ENCODE results near the gene PCSK9. TPM values are rescaled to one million over a fixed set of nuclear protein-coding genes. Genes with fewer than 3 reads are reported as not detected.
"Not testable (repeated sequence)": the region's sequence is repeated elsewhere in the genome, so short reads cannot be mapped to it uniquely, and the experiment has no call there.

The PCSK9 gene
- total RNA-seq, 1 donor from 2014 or later = 4.1 TPM

DNA sequence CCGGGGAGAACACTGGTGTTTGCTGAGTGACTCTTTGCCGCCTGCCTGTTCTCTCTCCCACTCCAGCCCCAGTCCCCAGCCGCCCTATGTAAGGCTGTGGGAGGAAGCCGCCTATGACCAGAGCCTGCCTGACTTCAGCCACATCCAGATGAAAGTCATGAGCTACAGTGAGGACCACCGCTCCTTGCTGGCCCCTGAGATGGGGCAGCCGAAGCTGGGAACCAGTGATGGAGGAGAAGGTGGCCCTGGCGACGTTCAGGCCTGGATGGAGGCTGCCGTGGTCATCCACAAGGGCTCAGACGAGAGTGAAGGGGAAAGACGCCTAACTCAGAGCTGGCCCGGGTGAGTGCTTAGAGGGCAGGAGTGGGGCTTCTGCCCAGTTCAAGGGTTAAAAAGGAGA, 32.4 kb upstream of the PCSK9 start:
- FAIRE-seq = no peak
- no peak for DNase-seq (ENCODE audit: low spot score in 2 of 2)

DNA sequence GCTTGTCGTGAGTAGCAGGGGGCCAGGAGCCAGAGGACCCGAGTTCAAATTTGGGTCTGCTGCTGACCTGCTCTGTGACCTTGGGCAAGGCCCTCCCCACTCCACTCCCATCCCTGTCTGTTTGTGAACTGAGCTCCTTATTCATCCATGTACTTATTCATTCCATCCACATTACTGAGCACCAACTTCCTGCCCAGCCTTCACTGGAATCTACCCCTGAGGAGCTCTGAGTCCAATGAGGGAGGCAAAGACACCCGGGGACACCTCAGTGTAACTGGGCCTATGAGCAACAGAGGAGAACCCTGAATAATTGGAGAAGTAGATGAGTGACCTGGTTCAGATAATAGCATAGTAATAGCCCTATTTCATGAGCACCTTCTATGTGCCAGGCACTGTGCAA, 31.7 kb upstream of the PCSK9 start:
- no peak for FAIRE-seq
- no peak for DNase-seq (ENCODE audit: low spot score in 2 of 2)

DNA sequence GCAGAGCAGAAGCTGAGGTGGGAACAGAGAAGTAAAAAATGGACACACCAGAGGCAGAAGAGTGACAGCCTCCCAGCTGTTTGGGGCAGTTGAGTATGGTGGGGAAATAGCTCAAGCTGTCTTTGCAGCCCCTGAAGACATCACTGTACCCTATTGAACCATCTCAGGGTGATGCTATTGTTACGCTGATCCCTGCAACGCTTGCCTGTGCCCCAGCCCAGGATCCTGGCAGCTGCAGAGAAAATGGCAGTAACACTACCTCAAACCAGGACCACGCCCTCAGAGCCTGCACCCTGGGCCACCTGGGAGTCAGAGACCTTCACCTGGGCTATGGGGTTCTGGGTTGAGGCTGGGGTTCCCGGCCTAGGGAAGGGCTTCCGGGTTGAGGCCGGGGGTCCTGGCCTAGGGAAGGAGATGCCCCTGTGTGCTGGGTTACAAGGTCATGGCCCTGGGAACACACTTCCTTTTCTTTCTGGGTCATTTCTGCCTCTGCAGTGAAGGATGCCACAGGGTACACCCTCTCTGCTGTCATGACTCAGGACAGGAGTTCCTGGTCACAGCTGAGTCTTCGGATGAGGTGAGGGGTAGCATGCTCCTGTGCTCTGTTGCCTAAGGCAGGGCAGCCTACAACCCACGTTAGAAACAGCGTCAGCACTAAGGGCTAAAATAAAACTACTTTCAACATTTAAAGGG, 29.0 kb upstream of the PCSK9 start:
- no peak for DNase-seq (ENCODE audit: low spot score in 2 of 2)

DNA sequence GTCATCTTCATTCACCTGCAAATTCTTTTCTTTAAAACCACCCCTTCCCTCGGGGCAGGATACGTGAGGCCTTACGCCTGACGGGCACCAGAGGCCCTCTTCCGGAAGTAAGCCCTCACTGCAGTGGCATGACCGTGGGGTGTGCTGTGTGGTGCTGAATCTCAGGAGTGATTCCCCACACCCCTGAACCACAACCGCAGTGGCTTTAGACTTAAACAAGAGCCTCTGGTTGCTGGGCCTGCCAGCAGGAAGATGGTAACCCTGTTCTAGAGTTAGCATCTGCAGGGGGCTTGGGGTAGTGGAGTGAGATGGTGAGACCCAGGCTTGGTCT, 28.5 kb upstream of the PCSK9 start:
- DNase-seq (ENCODE audit: low spot score in 2 of 2) (no peak), FAIRE-seq (no peak)

More for the DNA sequence above, 29.0 kb upstream of the PCSK9 start:
- FAIRE-seq = no peak

DNA sequence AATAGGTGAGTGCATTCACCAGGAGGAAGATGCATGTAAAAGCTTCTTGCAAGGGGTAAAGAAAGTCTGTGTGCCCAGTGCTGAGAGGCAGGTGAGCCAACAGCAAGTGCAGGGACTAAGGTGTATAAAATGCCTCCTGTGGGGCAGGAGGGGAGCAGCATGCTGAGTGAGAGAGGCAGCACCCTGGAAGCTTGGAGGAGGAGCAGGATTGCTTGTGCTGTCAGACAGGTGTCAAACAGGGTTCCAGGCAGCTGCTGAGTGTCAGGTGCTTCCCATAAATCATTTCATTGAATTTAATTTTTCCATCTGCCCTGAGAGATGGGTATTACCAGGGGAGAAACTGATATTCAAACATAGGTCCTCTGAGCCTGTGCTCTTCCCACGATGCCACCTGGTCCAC, 26.7 kb upstream of the PCSK9 start:
- DNase-seq (ENCODE audit: low spot score in 2 of 2) (no peak), FAIRE-seq (no peak)

DNA sequence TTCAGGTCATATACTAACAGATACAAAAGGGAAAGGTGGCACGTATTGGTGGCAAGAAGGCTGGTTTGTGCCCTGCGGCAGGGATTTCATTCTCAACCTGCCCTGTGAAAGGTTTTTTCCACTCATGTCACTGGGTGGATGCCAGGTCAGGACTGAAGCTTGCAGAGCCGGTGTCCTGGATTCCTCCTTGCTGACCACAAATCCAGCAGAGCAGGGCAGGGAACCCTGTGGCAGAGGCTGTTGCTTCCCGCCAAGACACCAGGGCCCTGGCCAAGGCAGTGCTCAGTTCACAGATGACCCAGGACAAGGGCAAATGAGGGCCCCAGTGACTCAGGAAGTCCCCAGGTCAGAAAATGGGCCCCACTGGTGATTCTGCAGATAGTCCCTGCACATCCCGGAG, 24.2 kb upstream of the PCSK9 start:
- FAIRE-seq (no peak), DNase-seq (ENCODE audit: low spot score in 2 of 2) (no peak)

DNA sequence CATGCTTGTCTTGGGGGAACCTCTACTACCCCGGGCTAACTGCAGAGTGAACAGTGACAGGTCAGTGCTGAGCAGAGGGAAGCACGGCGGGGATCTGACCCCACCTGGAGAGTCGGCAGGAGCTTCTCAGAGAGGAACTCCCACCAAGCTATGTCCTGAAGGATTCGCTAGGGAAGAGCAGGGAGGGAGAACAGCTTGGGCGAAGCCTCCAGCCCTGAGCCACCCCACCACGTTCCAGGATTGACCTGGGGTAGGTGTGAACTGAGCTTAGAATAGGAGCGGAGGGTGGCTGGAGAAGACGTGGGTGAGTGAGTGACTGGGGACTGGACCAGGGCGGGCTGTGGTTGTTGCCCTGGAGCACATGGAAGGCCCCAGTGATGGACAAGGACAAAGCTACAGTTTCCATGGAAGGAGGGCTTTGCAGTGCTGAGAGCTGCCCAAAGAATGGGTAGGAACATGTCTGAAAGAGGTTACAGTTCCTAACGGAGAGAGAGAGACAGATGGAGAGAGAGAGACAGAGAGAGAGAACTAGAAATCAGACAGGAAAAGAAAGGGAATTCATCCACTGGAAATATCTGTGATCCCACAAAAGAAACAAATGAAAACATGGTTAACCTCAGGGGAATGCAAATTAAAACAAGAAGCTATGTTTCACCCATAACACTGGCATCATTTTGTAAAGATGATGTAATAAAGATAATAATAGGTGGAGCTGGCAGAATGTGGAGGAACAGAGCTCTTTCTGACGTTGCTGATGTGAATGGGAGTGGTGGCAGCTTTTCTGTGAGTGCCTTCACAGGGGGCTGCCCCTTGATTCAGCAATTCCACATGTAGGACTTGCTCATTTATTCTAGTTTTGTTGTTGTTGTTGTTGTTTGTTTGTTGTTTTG, 23.4 kb upstream of the PCSK9 start:
- DNase-seq (ENCODE audit: low spot score in 2 of 2) = no peak
- no peak for FAIRE-seq

DNA sequence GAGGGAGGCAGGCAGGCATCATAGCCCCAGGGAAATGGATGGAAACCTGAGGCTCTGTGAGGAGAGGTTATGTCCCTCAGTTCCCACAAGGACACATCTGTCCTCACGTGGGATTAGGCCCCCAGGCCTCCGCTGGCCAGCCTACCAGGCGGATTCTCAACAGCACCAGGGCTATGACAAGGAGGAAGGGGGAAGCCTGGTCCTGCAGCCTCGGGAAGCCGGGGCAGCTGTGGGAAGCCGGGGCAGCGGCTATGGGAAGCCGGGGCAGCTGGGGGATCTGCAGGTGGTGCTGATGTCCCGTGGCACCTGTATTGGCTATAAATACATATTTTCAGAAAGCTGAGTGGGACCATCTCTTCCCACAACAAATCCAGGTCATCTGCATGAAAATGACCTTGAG, 21.0 kb upstream of the PCSK9 start:
- DNase-seq (ENCODE audit: low spot score in 2 of 2) (no peak), FAIRE-seq (no peak)

DNA sequence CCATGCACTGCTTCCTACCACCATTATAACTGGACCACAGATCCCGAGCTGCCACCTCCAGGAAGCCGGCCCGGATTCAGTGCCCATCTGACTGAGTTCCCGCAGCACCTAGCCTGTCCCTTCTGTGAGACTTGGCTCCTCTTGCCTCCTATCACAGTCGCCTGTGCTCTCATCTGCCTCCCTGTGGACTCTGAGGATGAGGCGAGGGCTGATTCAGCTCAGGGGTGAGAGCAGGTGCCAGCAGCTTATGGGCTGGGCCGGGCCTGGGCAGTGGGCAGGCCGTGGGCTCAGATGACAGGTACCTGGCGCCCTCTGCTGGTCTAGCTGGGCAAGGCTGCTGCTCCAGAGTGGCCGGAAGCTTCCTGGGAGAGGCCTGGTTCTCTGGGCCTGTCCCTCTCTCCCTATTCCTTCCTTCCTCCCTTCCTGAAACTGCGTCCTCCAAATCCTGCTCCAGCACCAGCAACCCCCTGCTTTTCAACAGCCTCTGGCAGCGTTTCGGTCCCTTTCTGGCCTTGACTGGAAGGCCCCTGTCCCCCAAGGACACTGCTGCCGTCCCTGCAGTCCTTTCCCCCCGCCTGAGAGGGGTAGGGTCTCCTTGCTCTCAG, 17.3 kb upstream of the PCSK9 start:
- FAIRE-seq (no peak), DNase-seq (ENCODE audit: low spot score in 2 of 2) (peak; percentile 35 to 79)

DNA sequence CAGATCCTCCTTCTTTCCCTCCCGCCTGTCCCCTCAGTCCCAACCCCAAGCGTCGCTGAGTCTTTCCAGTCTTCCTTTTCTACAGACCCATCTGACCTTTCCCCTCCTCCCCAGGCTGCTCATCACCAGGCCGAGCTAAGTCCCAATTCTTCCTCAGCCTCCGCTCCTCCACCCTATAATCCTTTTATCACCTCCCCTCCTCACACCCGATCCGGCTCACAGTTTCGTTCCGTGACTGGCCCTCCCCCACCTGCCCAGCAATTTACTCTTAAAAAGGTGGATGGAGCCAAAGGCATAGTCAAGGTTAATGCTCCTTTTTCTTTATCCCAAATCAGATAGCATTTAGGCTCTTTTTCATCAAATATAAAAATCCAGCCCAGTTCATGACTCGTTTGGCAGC, 15.2 kb upstream of the PCSK9 start:
- DNase-seq (ENCODE audit: low spot score in 2 of 2); FAIRE-seq: not testable (repeated sequence)

DNA sequence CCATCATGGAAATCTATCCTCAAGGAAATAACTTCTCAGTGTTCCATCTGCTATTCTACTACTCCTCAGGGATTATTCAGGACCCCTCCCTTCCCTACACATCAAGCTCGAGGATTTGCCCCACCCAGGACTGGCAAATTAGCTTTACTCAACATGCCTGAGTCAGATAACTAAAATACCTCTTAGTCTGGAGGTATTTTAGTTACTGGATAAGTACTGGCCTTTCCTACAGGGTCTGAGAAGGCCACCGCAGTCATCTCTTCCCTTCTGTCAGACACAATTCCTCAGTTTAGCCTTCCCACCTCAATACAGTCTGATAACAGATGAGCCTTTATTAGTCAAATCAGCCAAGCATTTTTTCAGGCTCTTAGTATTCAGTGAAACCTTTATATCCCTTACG, 12.7 kb upstream of the PCSK9 start:
- not testable (repeated sequence) for DNase-seq (ENCODE audit: low spot score in 2 of 2); FAIRE-seq

DNA sequence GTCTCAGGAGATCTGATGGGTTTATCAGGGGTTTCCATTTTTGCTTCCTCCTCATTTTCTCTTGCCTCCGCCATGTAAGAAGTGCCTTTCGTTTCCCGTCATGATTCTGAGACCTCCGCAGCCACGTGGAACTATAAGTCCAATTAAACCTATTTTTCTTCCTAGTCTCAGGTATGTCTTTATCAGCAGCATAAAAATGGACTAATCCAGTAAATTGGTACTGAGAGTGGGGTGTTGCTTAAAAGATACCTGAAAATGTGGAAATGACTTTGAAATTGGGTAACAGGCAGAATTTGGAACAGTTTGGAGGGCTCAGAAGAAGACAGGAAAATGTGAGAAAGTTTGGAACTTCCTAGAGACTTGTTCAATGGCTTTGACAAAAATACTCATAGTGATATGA, 8.2 kb upstream of the PCSK9 start:
- FAIRE-seq; DNase-seq (ENCODE audit: low spot score in 2 of 2): not testable (repeated sequence)

DNA sequence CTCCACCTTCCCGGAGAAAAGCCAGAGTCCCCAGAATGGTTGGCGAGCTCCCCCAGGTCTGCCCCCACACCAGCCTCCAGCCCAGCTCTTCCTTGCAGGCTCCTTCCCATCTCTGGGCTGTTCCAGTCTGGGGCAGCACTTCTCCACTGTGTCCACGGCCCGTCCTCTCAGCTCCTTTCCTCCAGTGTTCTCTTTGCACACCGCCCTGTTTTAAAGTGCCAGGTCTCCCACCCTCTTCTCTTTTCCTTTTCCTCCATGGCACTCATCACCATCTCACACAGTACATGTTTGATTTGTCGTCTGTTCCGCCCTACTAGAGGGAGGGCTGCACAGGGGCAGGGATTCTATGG, 6.1 kb upstream of the PCSK9 start:
- FAIRE-seq = no peak
- DNase-seq (ENCODE audit: low spot score in 2 of 2) = no peak

DNA sequence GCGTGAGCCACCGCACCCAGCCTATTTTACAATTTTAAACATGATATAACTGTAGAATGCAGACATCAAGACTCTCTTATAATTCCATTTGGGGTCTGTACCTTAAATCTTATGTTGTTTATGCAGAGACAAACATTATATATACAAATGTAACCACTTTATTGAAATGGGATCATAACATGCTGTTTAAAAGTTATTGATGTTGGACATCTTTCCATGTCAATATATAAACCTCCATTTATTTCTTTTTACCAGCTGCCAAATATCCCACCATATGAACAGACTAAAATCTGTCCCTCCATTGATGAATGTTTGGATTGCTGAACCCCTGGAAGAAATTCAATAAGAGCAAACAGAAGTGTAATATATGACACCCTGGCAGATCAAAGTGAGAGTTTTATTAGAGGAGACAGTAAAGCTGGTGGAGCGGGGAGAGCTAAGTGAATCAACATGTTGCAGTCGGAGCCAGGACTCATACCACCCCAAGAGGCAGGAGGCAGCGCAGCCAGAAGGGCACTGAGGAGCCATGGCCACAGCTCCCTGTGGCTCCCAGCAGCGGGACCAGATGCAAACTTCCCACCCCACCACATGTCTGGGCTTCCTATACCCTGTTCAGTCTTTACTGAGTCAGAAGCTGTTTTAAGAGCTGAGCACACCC, 4.7 kb upstream of the PCSK9 start:
- no peak for DNase-seq (ENCODE audit: low spot score in 2 of 2)
- FAIRE-seq = no peak

DNA sequence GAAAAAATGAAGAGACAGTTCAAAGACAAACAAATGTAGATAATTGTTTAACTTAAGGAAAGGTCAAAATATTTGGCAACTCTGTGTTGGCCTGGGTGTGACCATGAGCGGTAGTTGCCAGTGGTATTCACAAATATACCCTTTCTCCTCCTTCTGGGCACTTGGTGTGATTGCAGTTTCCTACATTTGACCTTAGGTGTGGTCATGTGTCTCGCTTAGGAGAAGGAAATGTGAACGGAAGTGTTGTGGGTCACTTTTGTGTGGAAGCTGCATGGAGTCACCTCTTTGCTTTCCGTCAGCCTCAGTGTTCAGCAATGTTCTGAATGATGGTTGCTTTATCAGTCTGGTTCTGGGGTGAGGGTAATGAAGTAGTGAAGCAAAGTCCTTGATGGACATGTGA, 3.4 kb upstream of the PCSK9 start:
- no peak for DNase-seq (ENCODE audit: low spot score in 2 of 2)
- no peak for FAIRE-seq

DNA sequence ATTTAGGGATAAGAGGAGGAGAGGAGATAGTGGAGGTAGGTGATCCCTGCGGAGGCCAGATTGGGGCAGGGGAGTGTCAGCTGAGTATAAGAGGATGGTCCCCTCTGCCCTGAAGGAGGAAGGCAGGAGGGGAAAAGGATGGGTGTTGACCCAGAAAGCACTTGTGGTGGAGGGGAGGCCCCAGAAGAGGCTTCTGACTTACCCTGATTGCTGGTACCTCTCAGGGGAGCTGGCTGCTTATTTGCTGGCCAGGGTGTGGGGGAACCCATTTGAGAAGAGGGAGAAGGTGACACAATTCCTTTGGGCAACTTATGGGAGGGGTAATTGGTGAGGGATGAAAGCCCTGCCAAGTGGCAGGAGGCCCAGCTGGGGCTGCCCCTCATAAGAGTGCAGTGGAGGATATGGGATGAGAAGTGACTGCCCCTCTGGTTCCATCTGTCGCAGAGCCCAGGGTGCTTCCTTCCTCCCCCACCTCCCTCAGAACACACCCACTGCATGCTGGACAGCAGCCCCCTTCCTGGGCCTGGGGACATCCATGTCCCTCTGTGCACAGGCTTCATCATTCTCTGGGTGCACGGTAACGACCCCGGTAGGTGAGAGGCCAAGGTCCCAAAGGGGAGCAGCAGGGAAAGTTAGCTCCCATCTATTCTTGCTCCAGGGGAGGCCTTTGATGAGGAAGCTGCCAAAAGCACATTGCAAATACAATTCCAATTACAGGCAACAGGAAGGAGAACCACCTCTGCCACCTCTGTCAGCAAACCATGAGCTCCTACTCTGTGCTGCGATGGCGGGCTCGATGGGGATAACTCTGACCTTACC, 1.4 kb upstream of the PCSK9 start:
- DNase-seq (ENCODE audit: low spot score in 2 of 2) = no peak

DNA sequence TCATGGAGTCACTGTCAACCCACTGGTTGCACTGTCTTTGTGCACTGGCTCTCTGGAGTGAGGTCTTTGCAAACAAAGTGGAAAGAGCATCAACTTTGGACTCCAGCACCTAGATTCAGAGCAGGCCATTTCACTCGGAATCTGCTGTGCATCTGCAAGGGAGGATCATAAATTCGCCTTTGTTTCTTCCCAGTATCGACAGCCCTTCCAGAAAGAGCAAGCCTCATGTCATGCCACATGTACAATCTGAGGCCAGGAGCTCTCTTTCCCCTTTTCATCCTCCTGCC, 853 bp upstream of the PCSK9 start:
- DNase-seq (ENCODE audit: low spot score in 2 of 2) (no peak), FAIRE-seq (no peak)

More for the DNA sequence above, 1.4 kb upstream of the PCSK9 start:
- FAIRE-seq = no peak

DNA sequence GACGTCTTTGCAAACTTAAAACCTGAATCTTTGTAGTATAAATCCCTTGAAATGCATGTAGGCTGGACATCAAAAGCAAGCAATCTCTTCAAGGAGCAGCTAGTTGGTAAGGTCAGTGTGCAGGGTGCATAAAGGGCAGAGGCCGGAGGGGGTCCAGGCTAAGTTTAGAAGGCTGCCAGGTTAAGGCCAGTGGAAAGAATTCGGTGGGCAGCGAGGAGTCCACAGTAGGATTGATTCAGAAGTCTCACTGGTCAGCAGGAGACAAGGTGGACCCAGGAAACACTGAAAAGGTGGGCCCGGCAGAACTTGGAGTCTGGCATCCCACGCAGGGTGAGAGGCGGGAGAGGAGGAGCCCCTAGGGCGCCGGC, 390 bp upstream of the PCSK9 start:
- no peak for DNase-seq (ENCODE audit: low spot score in 2 of 2)
- FAIRE-seq = no peak

DNA sequence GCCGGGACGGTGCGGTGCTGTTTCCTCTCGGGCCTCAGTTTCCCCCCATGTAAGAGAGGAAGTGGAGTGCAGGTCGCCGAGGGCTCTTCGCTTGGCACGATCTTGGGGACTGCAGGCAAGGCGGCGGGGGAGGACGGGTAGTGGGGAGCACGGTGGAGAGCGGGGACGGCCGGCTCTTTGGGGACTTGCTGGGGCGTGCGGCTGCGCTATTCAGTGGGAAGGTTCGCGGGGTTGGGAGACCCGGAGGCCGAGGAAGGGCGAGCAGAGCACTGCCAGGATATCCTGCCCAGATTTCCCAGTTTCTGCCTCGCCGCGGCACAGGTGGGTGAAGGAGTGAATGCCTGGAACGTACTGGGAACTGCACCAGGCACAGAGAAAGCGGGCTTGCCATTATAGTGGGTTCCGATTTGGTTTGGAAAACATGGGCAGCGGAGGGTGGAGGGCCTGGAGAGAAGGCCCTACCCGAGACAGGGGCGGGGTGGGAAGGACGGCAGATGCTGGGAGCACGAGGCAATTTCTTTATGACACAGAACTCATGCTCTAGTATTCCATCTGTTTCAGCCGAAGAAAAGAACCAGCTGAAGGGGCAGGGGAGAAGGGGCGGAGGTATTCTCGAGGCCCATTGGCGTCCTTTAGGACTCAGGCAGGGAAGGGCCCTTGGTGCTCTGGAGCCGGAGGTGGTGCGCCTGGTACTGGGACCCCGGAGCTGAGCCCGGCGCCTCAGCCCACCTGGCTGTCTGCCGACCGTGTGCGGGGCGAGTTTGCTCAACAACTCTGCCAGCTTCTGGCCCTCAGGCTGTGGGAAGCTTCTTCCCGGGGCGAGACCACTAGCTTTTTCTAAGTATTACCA, 960 bp downstream of the PCSK9 start:
- no peak for FAIRE-seq
- no peak for DNase-seq (ENCODE audit: low spot score in 2 of 2)

All from frontal cortex (tissue), 4 donors.